Fibroblast of the aortic adventitia (primary cell): ENCODE data around the gene NUDT19. TPM values are rescaled to one million over a fixed set of nuclear protein-coding genes. Genes with fewer than 3 reads are reported as not detected.
A peak's percentile ranks its signal among the peaks of the same experiment; 100 is the strongest.
"Not testable (repeated sequence)": the region's sequence is repeated elsewhere in the genome, so short reads cannot be mapped to it uniquely, and the experiment has no call there.

Source experiments
- DNase-seq: peaks from one replicate; pipeline ENCODE4 v3.0.0-alpha.2; 2010; ENCODE audit warnings: low read depth
- H3K4me3 ChIP-seq: 2 replicates; pipeline ENCODE4 v1.5.1; 2011; ENCODE audit warnings: low read depth, mild to moderate bottlenecking, control low read depth, low read length, moderate library complexity
- total RNA-seq: library from RNA; depleted of rRNA; stranded (reverse); fragments of >200 nt; gene quantifications from 2 replicates; pipeline ENCODE4 v1.2.3, GENCODE V29; 2012; ENCODE audit warnings: low replicate concordance
- TF ChIP-seq, protein P1 (sequence below): IDR thresholded peaks from 2 replicates; pipeline ENCODE4 v1.5.1; 2011; ENCODE audit warnings: mild to moderate bottlenecking, low read length, control low read depth, inconsistent platforms; ENCODE audit not compliant: insufficient read depth

The NUDT19 gene
- total RNA-seq, 1 donor, result 10.2 TPM

GRCh38 chr19:32652894-32653598, 38.6 kb upstream of the NUDT19 start:
- DNase-seq, result peak; percentile 66
- TF ChIP-seq, protein P1, sequence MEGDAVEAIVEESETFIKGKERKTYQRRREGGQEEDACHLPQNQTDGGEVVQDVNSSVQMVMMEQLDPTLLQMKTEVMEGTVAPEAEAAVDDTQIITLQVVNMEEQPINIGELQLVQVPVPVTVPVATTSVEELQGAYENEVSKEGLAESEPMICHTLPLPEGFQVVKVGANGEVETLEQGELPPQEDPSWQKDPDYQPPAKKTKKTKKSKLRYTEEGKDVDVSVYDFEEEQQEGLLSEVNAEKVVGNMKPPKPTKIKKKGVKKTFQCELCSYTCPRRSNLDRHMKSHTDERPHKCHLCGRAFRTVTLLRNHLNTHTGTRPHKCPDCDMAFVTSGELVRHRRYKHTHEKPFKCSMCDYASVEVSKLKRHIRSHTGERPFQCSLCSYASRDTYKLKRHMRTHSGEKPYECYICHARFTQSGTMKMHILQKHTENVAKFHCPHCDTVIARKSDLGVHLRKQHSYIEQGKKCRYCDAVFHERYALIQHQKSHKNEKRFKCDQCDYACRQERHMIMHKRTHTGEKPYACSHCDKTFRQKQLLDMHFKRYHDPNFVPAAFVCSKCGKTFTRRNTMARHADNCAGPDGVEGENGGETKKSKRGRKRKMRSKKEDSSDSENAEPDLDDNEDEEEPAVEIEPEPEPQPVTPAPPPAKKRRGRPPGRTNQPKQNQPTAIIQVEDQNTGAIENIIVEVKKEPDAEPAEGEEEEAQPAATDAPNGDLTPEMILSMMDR, result no peak

GRCh38 chr19:32653599-32653915, 38.1 kb upstream of the NUDT19 start:
- TF ChIP-seq, protein P1, result no peak
- no peak for DNase-seq
- H3K4me3 ChIP-seq, result no peak overlapping the region

More at GRCh38 chr19:32652894-32653598, 38.6 kb upstream of the NUDT19 start:
- H3K4me3 ChIP-seq, result no peak overlapping the region

- not testable (repeated sequence) for DNase-seq, H3K4me3 ChIP-seq
These were observed 35.2 kb upstream of the NUDT19 start for GRCh38 chr19:32656379-32656778.

GRCh38 chr19:32658075-32658474, 33.5 kb upstream of the NUDT19 start:
- no peak overlapping the region for H3K4me3 ChIP-seq
- TF ChIP-seq, protein P1, result no peak
- no peak for DNase-seq

DNA sequence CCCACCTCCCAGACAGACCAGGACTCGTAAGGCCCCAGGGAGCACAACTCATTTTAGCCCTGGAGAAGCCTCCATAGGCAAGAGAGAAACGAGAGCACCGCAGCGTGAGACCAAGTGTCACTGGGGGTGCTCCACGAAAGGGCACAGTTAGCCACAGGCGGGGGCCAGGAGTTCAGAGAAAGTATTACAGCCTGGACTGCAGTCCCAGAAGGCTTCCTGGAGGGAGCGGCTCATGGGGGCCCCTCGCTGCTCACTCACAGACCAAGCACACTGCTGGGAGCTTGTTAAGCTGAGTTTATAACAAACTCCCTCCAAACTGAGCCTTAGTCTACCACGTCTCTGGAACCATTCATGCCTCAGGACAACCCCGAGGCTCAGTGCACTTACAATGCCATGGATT, 33.1 kb upstream of the NUDT19 start:
- no peak overlapping the region for H3K4me3 ChIP-seq
- no peak for DNase-seq
- TF ChIP-seq, protein P1, result no peak

DNA sequence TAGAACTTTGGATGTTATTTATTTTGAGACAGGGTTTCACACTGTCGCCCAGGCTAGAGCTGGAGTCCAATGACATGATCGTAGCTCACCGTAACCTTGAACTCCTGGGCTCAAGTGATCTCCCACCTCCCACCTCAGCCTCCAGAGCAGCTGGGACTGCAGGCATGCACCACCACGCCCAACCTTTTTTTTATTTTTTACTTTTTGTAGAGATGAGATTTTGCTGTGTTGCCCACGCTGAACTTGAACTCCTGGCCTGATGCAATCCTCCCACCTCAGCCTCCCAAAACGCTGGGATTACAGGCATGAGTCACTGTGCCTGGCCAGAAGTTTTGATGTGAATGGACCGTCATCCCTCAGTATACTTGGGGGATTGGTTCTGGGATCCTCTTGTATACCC, 30.3 kb upstream of the NUDT19 start:
- DNase-seq, result no peak
- TF ChIP-seq, protein P1, result no peak
- H3K4me3 ChIP-seq, result no peak overlapping the region

- TF ChIP-seq, protein P1, result no peak
- peak; percentile 54 for DNase-seq
- H3K4me3 ChIP-seq, result no peak overlapping the region
These were observed 29.4 kb upstream of the NUDT19 start for GRCh38 chr19:32662186-32662585.
